ENCODE measurements around the gene SEMA3B.
A peak's percentile ranks its signal among the peaks of the same experiment; 100 is the strongest.
"Not testable (repeated sequence)": the region's sequence is repeated elsewhere in the genome, so short reads cannot be mapped to it uniquely, and the experiment has no call there.

SEMA3B gene

GRCh38 chr3:50272911-50273688 lies 4.2 kb downstream of the SEMA3B start:
- peak; percentile 79 for DNase-seq (ENCODE audit: low read depth)

DNA sequence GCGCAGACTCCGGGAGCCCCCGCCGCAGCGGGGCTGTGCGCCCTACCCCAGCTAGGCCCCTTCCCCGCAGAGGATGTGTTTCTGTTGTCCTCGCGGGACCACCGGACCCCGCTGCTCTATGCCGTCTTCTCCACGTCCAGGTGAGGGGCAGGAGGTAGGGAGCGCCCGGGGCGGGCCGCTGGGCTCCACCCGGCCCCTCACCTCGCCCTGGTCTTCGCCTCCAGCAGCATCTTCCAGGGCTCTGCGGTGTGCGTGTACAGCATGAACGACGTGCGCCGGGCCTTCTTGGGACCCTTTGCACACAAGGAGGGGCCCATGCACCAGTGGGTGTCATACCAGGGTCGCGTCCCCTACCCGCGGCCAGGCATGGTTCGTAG lies 4.7 kb downstream of the SEMA3B start:
- DNase-seq (ENCODE audit: low read depth) = no peak

DNA sequence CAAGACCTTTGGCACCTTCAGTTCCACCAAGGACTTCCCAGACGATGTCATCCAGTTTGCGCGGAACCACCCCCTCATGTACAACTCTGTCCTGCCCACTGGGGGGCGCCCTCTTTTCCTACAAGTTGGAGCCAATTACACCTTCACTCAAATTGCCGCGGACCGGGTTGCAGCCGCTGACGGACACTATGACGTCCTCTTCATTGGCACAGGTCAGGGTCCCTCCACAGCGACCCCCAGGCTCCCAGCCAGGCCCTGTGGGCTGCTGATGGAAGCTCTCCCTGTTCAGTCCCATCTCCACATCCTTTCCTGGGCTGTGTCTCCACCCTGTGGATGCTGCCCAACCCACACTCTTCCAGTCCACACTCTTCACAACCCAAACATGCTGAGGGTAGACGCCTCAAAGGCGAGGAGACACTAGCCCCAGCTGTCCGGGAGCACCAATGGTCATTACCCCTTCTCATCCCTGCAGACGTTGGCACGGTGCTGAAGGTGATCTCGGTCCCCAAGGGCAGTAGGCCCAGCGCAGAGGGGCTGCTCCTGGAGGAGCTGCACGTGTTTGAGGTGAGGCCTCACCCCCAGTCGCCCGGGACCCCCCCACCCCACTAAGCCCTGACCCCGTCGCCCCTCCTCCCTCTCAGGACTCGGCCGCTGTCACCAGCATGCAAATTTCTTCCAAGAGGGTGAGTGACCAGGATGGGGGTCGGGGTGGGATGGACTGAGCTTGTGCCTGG lies 5.6 kb downstream of the SEMA3B start:
- DNase-seq (ENCODE audit: low read depth) = peak; percentile 51

- no peak for DNase-seq (ENCODE audit: low read depth)
These were observed 6.4 kb downstream of the SEMA3B start for GRCh38 chr3:50275141-50275995.

GRCh38 chr3:50275996-50276761 lies 7.2 kb downstream of the SEMA3B start:
- DNase-seq (ENCODE audit: low read depth) = no peak

GRCh38 chr3:50276762-50277101 lies 7.8 kb downstream of the SEMA3B start:
- DNase-seq (ENCODE audit: low read depth) = no peak

GRCh38 chr3:50278123-50278879 lies 9.4 kb downstream of the SEMA3B start:
- no peak for DNase-seq (ENCODE audit: low read depth)

- DNase-seq (ENCODE audit: low read depth) = no peak
These were observed 9.9 kb downstream of the SEMA3B start, which contains the start of gene LSMEM2 for GRCh38 chr3:50278880-50279224. TSS of gene LSMEM2 (plus strand) at chr3:50279087. CDS start at chr3:50279114, 27 bp downstream.

DNA sequence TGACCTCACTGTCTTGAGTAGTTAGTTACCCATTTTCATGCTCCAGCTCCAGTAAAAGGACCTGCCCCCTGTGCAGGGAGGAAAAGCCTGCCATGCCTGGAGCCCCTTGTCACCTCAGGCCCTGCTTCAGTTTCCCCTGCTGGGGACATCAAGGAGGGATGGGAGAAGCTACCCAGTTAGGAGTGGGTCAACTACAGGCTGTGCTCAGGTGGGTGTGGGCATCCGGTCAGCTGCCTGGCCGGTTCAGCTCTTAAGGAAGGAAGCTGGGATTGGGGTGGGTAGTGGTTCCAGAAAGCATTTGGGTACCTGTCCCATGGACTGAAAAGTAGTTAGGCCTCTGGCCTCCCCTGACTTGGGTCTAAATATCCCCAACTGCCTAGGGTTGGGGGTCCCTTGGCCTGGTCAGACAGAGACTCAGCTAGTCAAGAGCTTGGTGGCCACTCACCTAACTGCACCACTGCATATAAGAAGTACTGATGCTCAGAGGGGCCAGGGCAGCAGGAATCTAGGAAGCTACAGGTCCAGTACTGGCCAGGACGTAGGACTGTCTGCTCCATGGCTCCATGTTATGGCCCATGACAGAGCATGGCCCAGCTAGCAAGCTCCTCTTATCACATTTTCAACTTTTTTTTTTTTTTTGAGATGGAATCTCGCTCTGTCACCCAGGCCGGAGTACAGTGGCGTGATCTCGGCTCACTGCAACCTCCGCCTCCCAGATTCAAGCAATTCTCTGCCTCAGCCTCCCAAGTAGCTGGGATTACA lies 10.5 kb downstream of the SEMA3B start:
- no peak for DNase-seq (ENCODE audit: low read depth)

GRCh38 chr3:50284121-50284520 lies 15.2 kb downstream of the SEMA3B start:
- DNase-seq (ENCODE audit: low read depth) = not testable (repeated sequence)

DNA sequence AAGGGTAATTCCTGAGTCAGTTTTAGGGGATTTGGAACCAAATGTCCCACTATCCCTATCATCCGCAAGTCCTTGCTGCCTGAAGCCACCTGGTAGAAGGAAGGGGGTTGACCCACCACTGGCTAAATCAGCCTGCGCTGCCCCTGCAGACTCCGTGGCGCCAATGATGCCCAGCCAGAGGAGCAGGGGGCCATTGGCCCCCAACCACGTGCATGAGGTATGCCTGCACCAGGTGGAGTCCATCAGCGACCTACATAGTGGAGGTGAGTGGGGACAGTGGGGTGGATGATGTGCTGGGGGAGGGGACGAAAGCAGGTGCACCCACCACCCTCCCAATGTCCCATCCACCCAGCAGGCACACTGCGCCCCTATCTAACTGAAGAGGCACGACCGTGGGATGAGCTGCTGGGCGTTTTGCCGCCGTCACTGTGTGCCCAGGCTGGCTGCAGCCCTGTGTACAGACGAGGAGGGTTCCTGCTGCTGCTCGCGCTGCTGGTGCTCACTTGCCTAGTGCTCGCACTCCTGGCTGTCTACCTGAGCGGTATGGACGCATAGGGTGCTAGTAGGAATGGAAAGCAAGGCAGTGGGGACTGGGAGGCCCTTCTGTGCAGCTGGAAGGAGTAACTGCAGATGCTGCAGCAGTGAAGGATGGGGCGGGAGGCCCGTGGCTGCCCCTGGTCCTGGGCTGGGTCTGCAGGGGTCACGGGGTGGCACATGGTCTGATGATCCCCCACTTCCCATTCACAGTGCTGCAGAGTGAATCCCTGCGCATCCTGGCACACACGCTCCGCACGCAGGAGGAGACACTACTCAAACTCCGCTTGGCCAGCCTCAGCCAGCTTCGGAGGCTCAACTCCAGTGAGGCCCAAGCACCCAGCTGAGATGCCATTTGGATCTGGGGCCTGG lies 17.6 kb downstream of the SEMA3B start:
- DNase-seq (ENCODE audit: low read depth) = no peak

DNA sequence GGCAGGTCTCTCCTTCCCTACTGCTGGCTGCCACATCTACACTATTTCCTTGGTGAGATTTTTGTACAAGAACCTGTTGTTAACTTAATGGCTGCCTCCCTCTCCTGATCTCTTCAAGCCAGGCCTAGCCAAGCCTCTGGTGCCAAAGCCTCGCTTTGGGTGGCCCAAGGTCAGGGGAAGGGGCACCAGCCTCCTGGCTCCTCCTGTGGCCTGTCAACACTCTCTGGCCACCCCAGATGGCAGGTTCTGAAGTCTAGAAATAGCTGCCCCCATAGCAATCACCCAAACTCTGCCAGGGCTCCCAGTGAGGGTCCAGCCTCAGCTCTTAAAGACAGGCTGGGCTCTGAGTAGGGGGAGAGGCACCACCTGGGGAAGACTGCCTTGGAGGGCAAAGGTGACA lies 18.3 kb downstream of the SEMA3B start:
- DNase-seq (ENCODE audit: low read depth) = no peak

DNA sequence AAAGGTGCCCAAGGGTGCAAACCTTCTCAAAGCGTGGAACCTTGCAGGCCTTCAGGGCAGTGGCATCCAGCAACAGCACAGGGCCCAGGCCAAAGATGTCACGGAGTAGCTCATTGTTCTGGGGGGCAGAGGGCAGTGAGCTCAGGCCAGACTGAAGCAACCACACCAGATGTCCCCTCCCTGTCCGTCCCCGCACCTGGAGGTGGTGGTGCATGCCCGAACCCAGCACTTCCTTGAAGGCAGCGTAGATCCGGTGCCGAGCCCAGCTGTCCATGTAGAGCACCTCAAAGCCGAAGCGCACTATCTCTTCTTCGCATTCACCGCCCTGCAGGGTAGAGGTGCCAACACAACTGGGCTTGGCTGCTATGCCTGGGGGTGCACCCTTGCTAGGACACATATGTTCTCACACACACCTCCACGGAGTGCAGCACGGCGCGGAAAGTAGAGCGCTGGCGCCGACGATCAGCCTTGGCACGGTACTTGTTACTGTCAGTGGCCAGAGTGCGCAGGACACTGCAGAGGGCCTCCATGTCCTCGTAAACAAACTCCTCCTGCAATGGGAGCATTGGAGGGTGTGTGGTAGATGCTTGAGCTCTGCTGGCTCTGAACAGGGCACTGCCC lies 19.6 kb downstream of the SEMA3B start:
- no peak for DNase-seq (ENCODE audit: low read depth)

- DNase-seq (ENCODE audit: low read depth) = no peak
These were observed 20.2 kb downstream of the SEMA3B start for GRCh38 chr3:50289130-50289529.

- no peak for DNase-seq (ENCODE audit: low read depth)
These were observed 21.3 kb downstream of the SEMA3B start for GRCh38 chr3:50290161-50290641.

DNA sequence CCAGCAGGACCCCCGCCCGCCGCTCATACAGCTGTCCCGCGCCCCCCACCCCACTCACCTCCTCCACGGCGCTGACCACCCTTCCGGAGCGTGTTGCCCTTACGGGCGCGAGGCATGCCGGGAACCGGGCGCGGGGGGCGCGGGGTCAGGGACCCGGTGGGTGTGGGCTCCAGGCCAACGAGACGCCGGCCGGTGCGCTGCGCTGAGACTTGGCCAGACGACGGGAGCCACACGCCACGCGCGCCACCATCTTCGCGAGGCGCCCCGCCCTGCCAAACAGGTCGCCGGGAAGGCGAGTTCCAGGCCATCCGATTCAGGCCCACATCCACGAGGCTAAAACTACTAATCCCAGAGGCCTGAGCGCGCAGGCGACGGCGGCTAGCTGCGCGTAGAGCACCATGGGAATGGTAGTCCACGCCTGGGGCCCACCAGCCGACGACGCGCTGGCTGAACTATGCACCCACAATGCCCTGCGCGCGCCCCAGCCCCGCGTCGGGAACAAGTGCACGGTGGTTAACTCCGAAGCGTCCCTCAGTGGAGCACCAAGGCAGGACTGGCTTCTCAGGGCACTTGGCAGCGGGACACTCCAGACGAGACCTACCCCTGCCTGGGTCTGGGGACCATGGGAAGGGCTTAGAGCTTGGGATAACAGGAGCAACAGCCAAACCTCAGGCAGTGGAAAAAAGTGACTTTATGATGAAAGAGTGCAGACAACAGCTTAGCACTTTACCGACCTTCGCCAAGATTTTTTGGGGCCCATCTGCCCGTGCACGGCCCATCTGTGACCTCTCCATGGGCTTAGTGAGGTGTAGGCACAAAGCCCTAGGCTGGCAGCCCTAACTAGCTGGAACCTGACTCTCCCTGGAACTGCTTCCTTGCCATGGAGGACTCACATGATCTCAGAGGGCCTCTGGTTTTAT lies 23.5 kb downstream of the SEMA3B start, which contains the start of gene IFRD2:
TSS of gene IFRD2 (minus strand) at position 271 of the 920 bp plus-strand sequence. CDS start at position 116, 155 bp downstream.
- peak; percentile 87 for DNase-seq (ENCODE audit: low read depth)

DNA sequence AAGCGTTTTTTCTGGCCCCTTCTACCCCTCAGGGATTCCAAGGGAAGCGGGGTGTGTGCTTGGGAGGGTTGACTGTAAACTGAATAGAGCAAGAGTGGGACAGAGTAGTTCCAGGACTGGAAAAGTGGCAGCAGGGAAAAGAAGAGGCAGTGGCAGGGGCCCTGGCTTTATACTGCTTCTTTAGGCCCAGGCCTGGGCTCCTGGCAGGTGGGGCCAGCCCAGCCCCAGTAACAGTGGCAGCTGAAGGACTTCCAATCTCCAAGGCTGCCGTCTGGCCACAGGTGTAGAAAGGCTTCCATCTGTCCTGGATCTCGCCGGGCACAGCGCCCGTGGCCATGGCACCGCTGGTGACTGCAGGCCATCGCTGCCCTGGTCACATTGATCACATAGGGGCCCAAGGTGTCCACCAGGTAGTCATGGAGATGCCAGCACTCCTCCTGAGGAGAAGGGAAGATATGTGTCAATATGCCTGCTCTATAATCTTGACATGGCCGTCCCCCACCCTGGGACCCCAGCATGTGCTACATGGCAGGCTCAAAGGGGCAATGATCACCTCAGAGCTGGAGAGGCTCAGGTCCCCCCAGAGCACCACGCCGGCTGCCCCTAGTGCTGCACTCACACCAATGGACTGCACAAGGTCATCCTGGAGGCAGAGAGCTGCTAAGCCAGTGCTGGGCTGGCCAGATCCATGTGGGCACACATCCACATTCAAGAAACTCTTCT lies 24.3 kb downstream of the SEMA3B start:
- no peak for DNase-seq (ENCODE audit: low read depth)
